GM10266 (cell line): ENCODE measurements around the gene VMO1.
"Not testable (repeated sequence)": the region's sequence is repeated elsewhere in the genome, so short reads cannot be mapped to it uniquely, and the experiment has no call there.

Experiments
- DNase-seq: peaks from one replicate; pipeline ENCODE4 v3.0.0; 2012; ENCODE audit errors: extremely low spot score
- TF ChIP-seq, protein P1 (sequence below): IDR thresholded peaks from 2 replicates; pipeline ENCODE4 v1.5.1; 2012; ENCODE audit warnings: mild to moderate bottlenecking, low read depth; ENCODE audit not compliant: control insufficient read depth, insufficient read depth; ENCODE audit errors: missing control alignments

Gene VMO1, protein sequence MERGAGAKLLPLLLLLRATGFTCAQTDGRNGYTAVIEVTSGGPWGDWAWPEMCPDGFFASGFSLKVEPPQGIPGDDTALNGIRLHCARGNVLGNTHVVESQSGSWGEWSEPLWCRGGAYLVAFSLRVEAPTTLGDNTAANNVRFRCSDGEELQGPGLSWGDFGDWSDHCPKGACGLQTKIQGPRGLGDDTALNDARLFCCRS

DNA sequence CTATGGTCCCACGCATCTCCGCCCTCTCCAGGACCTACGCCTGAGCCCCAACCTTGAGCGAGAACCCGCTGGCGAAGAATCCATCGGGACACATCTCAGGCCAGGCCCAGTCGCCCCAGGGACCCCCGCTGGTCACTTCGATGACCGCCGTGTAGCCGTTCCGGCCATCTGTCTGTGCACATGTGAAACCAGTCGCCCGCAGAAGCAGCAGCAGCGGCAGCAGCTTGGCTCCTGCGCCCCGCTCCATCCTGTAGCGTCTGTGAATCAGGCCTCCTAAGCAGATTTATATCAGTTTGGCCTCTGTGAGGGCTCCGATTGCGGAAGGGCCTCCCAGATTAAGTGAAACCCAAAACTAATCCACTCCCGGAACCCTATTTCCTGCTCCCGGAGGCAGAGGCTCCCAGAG lies at the start of gene VMO1:
Gene VMO1, minus strand, starts transcription at position 259 of the 406 bp plus-strand sequence. Its CDS starts 12 bp downstream, at position 247.
- TF ChIP-seq, protein P1, sequence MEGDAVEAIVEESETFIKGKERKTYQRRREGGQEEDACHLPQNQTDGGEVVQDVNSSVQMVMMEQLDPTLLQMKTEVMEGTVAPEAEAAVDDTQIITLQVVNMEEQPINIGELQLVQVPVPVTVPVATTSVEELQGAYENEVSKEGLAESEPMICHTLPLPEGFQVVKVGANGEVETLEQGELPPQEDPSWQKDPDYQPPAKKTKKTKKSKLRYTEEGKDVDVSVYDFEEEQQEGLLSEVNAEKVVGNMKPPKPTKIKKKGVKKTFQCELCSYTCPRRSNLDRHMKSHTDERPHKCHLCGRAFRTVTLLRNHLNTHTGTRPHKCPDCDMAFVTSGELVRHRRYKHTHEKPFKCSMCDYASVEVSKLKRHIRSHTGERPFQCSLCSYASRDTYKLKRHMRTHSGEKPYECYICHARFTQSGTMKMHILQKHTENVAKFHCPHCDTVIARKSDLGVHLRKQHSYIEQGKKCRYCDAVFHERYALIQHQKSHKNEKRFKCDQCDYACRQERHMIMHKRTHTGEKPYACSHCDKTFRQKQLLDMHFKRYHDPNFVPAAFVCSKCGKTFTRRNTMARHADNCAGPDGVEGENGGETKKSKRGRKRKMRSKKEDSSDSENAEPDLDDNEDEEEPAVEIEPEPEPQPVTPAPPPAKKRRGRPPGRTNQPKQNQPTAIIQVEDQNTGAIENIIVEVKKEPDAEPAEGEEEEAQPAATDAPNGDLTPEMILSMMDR = no peak
- no peak for DNase-seq

DNA sequence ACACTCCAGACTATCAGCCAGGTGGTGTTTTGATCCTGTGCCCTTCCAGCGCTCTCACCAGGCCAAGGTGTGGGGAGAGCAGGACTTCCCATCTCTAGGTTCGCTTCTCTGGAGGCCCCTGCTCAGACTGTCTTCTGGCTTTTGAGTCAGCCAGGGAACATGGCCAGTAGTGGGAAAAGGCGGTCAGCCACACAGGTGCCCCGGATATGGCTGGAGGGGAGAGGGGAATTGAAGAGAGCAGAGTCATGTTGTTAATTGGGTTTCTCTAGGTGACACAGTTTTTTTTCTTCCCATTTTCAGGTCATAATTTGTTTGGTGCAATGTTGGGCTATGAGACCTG lies 48.5 kb upstream of the VMO1 start:
- no peak for DNase-seq

DNA sequence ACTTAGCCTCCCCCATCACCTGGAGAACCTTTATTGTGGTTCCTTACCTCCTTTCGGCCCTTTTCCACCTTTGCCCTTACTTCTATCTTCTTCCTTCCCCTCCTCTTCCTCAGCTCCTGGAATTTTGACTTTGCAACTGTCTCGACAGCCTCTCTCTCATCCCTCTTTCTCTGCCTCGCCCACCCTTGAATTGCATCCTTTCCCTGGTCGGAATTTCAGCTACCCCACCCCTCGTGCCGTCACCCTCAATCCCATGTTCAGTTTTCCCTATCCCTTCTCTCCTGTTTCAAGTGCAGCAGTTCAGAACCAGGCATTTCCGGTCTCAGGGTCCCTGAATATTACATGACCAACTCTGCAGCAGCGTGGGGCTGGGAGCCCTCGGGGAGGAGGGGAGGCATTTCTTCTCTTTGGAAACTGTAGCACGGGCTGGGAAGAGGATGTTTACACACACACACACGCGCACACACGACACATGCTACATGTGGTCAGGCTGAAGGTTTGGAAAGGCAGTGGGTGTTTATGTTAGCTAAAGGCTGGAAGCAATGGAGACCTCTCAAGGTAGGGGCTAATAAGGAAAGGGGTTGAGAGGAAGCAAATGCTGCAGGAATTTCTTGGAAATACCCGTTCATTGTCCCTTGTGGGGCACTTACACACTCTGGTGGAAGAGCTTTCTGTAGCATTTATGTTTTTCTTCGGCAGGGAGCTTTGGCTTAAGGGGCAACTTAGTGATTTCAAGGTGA lies 47.9 kb upstream of the VMO1 start:
- DNase-seq = no peak

More for the DNA sequence above, 48.5 kb upstream of the VMO1 start:
- TF ChIP-seq, protein P1 = no peak

DNA sequence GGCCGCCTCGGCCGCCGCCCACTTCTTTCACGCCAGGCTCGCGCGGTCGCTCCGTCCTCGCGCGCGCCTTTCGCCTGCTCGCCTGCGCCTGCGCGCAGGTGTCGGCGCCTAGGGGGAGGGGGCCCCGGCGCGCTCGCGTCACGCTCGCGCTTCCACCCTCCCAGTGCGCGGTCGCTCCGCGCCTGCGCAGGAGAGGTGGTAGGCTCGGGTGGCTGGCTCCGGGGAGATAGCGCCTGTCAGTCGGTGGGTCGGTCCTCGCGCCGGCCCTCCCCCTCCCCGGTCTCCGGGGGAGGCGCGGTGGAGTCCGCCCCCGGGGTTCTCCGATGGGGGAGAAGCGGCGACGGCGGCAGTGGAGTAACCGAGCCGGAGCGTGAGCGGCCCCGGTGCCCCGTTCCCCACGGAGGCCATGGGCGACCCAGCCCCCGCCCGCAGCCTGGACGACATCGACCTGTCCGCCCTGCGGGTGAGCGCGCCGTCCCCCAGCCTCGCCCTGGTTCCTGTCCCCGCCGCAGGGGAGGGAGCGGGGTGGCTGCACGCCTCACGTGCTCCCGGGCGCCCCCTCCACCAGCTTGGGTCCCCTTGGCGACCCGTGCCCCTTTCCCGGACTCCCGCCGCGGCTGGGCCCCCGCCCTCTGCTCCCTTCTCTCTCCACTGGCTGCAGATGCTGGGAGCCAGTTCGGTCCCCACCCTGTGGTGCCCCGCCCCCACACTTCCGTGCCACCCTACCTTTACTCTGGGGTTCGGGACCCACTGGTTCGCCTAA lies 47.2 kb upstream of the VMO1 start, which contains the start of gene MINK1:
Gene MINK1, plus strand, starts transcription at position 163 of the 763 bp plus-strand sequence. Its CDS starts 244 bp downstream, at position 407.
- TF ChIP-seq, protein P1 = no peak
- peak; percentile 99 for DNase-seq

More for the DNA sequence above, 47.9 kb upstream of the VMO1 start:
- TF ChIP-seq, protein P1 = no peak

DNA sequence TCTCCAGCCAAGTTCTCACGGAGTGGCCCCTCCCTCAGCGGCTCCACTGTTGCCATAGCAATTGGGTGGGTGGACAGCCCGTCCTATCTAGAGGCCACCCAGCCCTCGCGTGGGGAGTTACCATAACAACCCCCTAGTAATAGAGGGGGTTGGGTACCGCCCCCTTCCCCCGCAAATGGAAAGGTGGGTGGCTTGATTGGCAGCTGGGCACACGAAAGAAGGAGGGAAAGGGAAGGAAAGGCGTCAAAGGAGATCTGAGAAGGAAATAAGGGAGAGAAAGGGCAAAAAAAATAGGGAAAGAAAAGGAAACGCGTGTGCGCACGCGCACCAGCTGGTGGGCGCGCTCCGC lies 46.6 kb upstream of the VMO1 start:
- not testable (repeated sequence) for DNase-seq

DNA sequence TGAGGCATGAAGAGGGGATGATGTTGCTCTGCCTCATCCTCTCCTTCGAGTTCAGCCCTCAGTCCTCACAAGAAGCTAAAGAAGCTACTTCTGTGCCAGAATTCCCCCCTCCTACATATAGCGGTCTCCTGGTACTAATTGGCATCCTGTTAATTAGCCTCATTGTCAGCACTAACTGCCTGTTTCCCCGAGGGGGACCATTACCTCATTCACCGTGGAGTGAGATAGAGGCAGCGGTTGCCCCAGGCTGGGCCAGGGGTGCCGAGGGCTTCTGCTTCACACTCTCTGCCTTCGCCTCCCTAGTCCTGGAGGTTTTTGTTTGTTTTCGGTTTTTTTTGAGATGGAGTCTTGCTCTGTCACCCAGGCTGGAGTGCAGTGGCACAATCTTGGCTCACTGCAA lies 41.2 kb upstream of the VMO1 start:
- no peak for DNase-seq
- TF ChIP-seq, protein P1 = no peak

DNA sequence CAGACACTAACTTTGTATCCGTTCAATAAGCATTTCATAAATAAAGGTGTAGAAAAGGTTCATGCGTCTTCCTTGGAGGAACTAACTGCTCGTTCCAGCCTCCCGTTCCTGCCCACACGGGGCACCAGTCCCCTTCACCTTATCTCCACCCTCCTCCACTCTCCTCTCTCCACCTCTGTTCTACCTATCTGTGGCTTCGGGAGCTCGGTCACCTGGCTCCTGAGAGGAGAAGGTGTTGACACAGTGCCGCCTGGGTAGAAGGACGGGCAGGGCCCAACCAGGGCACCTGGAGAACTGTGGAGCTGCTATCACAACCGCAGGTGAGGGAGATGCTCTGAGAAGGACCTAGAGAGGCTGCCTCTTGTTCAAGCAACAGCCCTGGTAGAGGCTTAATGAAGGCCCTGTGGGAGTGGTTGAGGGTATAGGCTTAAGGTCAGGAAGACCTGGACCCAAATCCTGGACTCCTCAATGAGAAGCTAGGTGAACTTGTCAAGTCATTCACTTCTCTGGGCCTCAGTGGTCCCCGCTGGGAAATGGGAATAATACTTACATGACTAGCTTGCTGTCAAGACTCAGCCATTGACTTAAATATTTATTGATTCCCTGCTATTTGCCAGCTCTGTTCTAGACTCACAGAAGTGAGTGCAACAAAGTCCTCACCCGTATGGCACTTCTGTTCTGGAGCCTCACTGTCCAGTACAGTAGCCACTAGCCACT lies 37.4 kb upstream of the VMO1 start:
- TF ChIP-seq, protein P1 = no peak
- DNase-seq = no peak
